ENCODE results near the gene LIAS. TPM values are rescaled to one million over a fixed set of nuclear protein-coding genes. Genes with fewer than 3 reads are reported as not detected.

The LIAS gene
- polyA plus RNA-seq, 1 experiment: 5.1 TPM

DNA sequence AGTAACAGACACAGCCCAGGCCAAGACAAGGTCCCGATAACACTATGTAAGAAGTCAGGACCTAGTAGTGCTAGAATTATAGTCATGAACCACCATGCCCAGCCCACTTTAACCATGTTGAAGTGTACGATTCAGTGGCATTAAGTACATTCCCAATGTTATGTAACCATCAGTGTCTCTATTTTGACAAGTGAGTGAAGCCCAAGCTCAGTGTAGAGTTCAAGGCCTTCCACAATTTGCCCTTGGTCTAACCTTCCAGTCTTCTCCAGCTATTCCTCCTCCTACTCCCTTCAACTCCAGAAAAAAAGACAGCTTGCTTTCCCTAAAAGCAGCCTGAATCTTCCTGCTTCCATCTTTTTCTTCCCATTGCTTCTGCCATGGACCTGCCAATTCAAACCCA lies 31.5 kb downstream of the LIAS start:
- POLR2A ChIA-PET: no interaction called here
- CTCF ChIA-PET: interaction anchor here (1.5 to 1.8 kb wide), 2 partner anchors 19 to 21 kb away, joined by 3 to 5 read pairs; no protein-coding TSS in a partner anchor
- Histone ChIP-seq H3K4me3 (ENCODE audit: low read depth, low read length) (no peak overlapping the region), H3K36me3 (ENCODE audit: control insufficient read depth, insufficient read depth, low read length) (no peaks in the 10 kb centered on the region), H3K27me3 (ENCODE audit: control insufficient read depth, insufficient read depth, low read length) (no peaks in the 10 kb centered on the region)
- no peak for DNase-seq (ENCODE audit: low read depth)
- no peak for TF ChIP-seq CTCF (IDR thresholded peaks at IDR 0.05; ENCODE audit: insufficient read depth, low read depth, low read length)

GRCh38 chr4:39494354-39494753 lies 35.5 kb downstream of the LIAS start:
- CTCF ChIA-PET: no interaction called here
- Histone ChIP-seq H3K36me3 (ENCODE audit: control insufficient read depth, insufficient read depth, low read length) (peaks cover 2% of the 10 kb centered on the region; the same call in 1 of the 2 replicates), H3K27me3 (ENCODE audit: control insufficient read depth, insufficient read depth, low read length) (no peaks in the 10 kb centered on the region), H3K4me3 (ENCODE audit: low read depth, low read length) (no peak overlapping the region)
- POLR2A ChIA-PET: no interaction called here
- no peak for TF ChIP-seq CTCF (IDR thresholded peaks at IDR 0.05; ENCODE audit: insufficient read depth, low read depth, low read length)
- DNase-seq (ENCODE audit: low read depth): no peak

DNA sequence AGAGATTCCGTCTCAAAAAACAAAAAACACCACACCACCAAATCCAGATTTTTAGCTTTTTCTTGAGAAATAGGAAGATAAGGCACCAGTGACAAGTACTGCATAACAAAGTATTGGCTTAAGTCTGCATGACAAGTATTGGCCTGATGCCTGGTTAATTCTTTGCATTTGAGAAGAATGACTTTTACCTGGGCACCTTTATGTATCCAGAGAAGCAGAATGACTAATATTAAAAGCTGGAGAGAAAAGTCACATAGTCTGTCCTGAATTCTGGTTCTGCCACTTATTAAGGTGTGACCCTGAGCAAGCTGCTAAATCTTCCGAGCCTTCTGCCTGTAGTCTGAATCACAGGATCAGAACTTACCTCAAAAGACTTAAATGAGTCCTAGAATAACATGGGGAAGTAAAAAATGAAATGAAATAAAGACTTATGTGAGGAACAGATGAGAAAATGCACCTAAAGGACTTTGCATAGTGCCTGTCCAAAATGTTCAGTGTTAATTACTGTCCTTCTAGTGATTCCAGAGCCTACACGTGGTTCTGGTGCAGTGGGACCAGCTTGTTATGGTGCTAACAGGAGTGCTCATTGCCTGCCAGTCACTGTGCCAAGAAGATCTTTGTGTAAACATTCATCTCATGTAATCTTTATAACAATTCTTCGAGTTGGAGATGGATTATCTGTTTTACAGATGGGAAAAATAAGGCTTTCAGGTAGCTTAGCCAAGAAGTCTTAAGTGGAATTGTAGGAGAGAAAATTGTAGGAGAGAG lies 36.8 kb downstream of the LIAS start:
- ChIA-PET CTCF (no interaction called here), POLR2A (interaction anchor here (0.8 kb wide), 1 partner anchor 17 kb away, joined by 3 read pairs; no protein-coding TSS in a partner anchor)
- peaks cover 2% of the 10 kb centered on the region; the same call in 1 of the 2 replicates for H3K36me3 ChIP-seq (ENCODE audit: control insufficient read depth, insufficient read depth, low read length)
- no peak for DNase-seq (ENCODE audit: low read depth)
- H3K27me3 ChIP-seq (ENCODE audit: control insufficient read depth, insufficient read depth, low read length): no peaks in the 10 kb centered on the region
- TF ChIP-seq CTCF (IDR thresholded peaks at IDR 0.05; ENCODE audit: insufficient read depth, low read depth, low read length): no peak
- no peak overlapping the region for H3K4me3 ChIP-seq (ENCODE audit: low read depth, low read length)

GRCh38 chr4:39497909-39498726 lies 39.3 kb downstream of the LIAS start:
- no peak for TF ChIP-seq CTCF (IDR thresholded peaks at IDR 0.05; ENCODE audit: insufficient read depth, low read depth, low read length)
- no peak for DNase-seq (ENCODE audit: low read depth)
- Histone ChIP-seq H3K4me3 (ENCODE audit: low read depth, low read length) (no peak overlapping the region), H3K27me3 (ENCODE audit: control insufficient read depth, insufficient read depth, low read length) (no peaks in the 10 kb centered on the region), H3K36me3 (ENCODE audit: control insufficient read depth, insufficient read depth, low read length) (peaks cover 2% of the 10 kb centered on the region)
- POLR2A ChIA-PET: no interaction called here
- CTCF ChIA-PET: no interaction called here

GRCh38 chr4:39498727-39499020 lies 39.8 kb downstream of the LIAS start:
- no peak for DNase-seq (ENCODE audit: low read depth)
- peaks cover 6% of the 10 kb centered on the region for H3K36me3 ChIP-seq (ENCODE audit: control insufficient read depth, insufficient read depth, low read length)
- TF ChIP-seq CTCF (IDR thresholded peaks at IDR 0.05; ENCODE audit: insufficient read depth, low read depth, low read length): no peak
- H3K4me3 ChIP-seq (ENCODE audit: low read depth, low read length): no peak overlapping the region
- ChIA-PET POLR2A (no interaction called here), CTCF (no interaction called here)
- no peaks in the 10 kb centered on the region for H3K27me3 ChIP-seq (ENCODE audit: control insufficient read depth, insufficient read depth, low read length)
